Omental fat pad (tissue), 4 donors: ENCODE results near the gene ANP32D. TPM values are rescaled to one million over a fixed set of nuclear protein-coding genes. Genes with fewer than 3 reads are reported as not detected.
"Not testable (repeated sequence)": the region's sequence is repeated elsewhere in the genome, so short reads cannot be mapped to it uniquely, and the experiment has no call there.

Experiments
- ATAC-seq: fragments of 150-250 bp; one replicate; pipeline ENCODE4 v1.9.1; 2016; ENCODE audit warnings: mild to moderate bottlenecking, moderate library complexity; ENCODE audit not compliant: low FRiP score
- DNase-seq: peaks from one replicate; pipeline ENCODE4 v3.0.0-alpha.2; 2019; ENCODE audit warnings: low spot score
- CTCF ChIP-seq, 3 donors: fragments of 450-650 bp; IDR thresholded peaks; one replicate each; pipeline ENCODE4 v1.5.1; 2016 to 2017; ENCODE audit warnings: antibody characterized with exemption in 3 of 3, mild to moderate bottlenecking in 3 of 3, moderate library complexity in 2 of 3
- total RNA-seq, 4 donors: library from RNA; depleted of rRNA; stranded (reverse); fragments of >200 nt; gene quantifications; one replicate each; pipeline ENCODE4 v1.1.0, GENCODE V29; 2016

ANP32D gene
- not detected for total RNA-seq

- no peak for ATAC-seq
- TF ChIP-seq CTCF (IDR thresholded peaks at IDR 0.05) = no peak
- DNase-seq = no peak
Measured at GRCh38 chr12:48472259-48472658, at the start of gene ANP32D. TSS of gene ANP32D (plus strand) at chr12:48472559. CDS start at chr12:48472665, 106 bp downstream.

DNA sequence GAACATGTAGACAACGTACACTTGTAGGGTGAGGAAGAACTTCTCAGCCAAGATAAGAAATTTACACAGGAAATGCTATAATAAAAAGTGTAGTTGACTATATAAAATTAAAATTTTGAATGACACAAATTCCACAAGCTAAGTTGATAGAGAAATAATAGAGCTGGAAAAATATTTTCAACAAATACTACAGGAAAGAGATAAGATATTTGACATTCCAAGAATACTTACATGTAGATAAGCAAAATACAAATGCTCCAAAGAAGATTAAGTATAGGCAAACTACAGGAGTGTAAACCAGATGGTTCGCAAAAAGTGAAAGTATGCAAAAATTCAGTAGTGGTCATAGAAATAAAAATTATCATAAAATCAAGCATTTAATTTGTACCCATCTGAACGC, 49.2 kb upstream of the ANP32D start:
- DNase-seq (no peak), ATAC-seq (no peak)
- TF ChIP-seq CTCF (IDR thresholded peaks at IDR 0.05) = no peak

GRCh38 chr12:48424644-48425043, 47.7 kb upstream of the ANP32D start:
- TF ChIP-seq CTCF (IDR thresholded peaks at IDR 0.05) = no peak
- DNase-seq (no peak), ATAC-seq (no peak)

DNA sequence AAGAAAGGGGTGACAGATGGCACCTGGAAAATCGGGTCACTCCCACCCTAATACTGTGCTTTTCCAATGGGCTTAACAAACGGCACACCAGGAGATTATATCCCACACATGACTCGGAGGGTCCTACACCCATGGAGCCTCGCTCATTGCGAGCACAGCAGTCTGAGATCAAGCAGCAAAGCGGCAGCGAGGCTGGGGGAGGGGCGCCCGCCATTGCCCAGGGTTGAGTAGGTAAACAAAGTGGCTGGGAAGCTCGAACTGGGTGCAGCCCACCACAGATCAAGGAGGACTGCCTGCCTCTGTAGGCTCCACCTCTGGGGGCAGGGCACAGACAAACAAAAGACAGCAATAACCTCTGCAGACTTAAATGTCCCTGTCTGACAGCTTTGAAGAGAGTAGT, 38.3 kb upstream of the ANP32D start:
- not testable (repeated sequence) for DNase-seq, ATAC-seq

GRCh38 chr12:48441069-48441468, 31.3 kb upstream of the ANP32D start:
- TF ChIP-seq CTCF (IDR thresholded peaks at IDR 0.05) = no peak
- ATAC-seq (no peak), DNase-seq (no peak)

GRCh38 chr12:48442179-48442847, 30.0 kb upstream of the ANP32D start:
- no peak for ATAC-seq
- DNase-seq = no peak
- TF ChIP-seq CTCF (IDR thresholded peaks at IDR 0.05) = no peak

GRCh38 chr12:48445538-48445937, 26.8 kb upstream of the ANP32D start:
- ATAC-seq = no peak

More at GRCh38 chr12:48445538-48445937, 26.8 kb upstream of the ANP32D start:
- no peak for DNase-seq
- no peak for TF ChIP-seq CTCF (IDR thresholded peaks at IDR 0.05)
